SW 1271 (cell line): ENCODE data around the gene ALOX5.
"Not testable (repeated sequence)": the region's sequence is repeated elsewhere in the genome, so short reads cannot be mapped to it uniquely, and the experiment has no call there.

ENCODE experiments used
- DNase-seq, 2 experiments: peaks; one replicate each; lab custom pipeline; 2025; lab: John Stamatoyannopoulos, UW

The ALOX5 gene

DNA sequence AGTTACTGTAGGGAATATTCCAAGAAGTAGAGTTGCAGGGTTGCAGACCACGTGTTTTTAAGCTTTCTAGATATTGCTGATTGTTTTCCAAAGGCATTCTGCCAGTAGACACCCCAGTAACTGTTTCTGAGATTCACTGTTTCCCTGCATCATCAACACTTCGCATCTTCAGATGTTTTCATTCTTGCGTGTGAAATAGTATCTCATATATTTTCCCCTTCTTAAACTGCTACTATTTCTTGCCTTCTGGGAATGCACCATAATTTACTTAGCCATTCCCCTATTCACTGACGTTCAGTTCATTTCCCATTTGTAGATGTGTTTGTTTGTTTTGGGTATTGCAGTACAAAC, 30.7 kb downstream of the ALOX5 start:
- no peak for DNase-seq

DNA sequence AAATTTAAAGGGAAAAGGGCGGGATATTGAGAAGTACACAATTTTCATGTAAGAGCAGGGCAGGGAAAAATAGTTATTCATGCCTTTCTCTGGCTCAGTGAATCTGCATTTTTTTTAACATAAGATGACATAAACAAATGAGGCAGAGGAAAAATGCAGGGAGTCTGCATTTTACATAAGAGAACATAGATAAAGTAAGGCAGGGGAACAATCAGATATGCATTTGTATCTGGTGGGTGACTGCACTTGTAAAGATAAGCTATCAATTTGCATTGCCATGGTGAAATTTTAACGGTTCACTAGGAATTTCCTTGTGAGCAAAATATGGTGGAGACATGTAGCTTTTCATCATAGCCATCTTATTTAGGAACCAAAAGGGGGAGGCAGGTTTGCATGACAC, 33.5 kb downstream of the ALOX5 start:
- no peak for DNase-seq

DNA sequence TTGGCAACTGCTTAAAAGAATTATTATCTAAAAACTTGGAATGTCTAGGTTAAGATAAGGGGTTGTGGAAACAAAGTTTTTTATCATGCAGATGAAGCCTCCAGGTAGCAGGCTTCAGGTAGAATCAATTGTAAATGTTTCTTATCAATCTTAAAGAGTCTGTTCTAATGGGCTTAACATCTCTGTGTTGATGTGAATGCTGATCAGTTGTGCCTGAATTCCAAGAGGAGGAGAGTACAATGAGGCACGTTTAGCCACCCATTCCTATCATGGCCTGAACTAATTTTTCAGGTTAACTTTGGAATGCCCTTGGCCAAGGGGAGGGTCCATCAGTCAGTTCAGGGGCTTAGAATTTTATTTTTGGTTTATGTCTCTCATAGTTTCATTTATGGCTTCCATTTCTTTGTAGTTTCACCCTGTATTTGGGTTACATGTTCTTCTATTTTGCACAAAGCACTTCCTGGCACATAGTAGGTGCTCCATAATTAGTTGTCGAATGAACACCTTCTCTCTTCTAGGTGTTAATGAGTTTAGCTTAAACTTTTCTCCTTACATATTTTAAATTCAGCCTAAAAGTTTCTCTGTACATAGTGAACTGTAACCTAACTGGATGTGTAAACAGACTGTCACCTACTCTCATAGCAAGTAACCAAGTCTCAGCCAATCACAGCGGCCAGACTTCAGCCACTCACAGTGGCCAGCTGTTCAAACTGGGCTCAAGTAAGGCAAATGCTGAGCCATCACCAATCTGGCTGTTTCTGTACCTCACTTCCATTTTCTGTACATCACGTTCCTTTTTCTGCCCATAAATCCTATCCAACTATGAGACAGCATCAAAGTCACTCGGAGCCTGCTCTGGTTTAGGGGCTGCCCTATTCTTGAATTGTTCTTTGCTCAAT, 34.7 kb downstream of the ALOX5 start:
- no peak for DNase-seq

DNA sequence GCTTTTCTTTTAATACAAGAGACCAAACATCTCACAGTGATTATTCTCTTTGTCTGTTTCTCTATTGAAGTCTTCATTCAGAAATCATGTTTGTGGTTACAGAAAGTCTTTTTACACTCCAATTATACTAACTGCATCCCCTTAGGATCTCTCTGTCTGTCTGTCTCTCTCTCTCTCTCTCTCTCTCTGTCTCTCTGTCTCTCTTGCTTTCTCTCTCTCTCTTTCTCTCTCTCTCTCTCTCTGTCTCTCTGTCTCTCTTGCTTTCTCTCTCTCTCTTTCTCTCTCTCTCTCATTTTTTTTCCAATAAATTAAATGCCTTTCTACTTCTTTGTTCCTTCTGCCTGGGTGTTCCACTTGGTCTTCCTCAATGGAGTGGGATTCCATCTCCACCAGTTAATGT, 35.3 kb downstream of the ALOX5 start:
- not testable (repeated sequence) for DNase-seq

DNA sequence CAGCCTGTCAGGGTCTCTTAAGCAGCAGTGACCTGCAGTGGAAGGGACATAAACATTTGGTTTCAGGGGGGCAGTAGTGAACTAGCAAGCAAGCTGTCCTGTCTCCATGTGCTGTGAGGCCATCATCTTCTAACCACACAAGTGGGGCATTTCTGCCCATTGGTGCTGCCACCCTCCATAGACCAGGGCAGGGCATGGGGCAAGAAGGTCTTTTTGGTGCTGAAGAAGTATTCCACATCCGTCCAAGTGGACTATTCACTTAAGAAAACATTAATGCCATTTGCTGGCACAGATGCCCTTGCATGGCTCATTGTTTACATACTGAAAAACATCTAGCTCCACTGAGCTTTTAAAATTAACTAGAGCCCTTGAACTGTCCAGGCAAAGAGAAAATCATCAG, 35.8 kb downstream of the ALOX5 start:
- no peak for DNase-seq

DNA sequence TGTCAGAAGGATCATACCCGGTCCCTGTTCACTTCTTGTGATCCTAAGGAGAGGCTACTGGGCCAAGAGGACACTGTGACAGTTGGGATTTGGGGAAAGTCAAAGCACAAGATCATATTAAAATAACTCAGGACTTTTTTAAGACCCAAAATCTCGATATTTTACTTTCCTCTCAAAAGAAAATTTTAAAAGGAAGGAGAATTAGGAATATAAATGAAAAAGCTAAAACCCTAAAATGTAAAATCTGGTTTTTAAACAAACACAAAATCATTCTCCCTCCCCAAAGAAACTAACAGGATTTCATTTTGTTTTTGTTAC, 36.4 kb downstream of the ALOX5 start:
- DNase-seq, result no peak

DNA sequence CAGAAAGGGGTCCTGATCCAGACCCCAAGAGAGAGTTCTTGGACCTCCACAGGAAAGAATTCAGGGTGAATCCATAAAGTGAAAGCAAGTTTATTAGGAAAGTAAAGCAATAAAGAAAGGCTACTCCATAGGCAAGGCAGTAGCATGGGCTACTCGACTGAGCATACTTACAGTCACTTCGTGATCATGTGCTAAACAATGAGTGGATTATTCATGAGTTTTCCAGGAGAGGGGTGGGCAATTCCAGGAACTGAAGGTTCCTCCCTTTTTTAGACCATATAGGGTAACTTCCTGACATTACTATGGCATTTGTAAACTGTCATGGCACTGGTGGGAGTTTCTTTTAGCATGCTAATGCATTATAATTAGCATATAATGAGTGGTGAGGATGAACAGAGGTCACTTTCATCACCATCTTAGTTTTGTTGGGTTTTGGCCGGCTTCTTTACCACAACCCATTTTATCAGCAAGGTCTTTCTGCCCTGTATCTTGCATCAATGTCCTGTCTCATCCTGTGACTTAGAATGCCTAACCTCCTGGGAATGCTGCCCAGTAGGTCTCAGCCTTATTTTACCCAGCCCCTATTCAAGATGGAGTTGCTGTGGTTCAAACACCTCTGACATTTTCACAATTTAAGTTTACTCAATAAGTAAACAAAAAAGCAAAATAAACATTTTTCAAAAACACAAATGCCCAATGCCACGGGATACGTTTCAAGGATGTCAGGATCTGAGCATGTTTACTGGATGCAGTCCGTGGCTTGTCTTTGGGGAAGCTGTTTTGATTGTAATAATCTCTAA, 37.0 kb downstream of the ALOX5 start:
- DNase-seq, result no peak

DNA sequence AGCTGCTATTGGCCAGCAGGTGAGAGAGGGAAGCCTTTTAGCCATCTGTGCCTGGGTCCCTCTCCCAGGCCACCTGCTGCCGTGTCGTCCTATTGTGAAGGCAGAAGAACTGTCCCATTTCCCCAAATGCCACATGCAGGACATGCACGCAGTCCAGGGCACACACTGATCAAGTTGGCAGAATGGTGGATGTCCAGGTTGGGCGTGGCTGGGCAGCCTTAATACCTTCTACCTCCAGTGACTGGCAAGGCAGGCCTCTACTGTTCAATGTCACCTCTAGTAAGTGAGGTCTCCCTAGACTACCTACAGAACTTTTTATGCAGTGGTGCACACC, 37.6 kb downstream of the ALOX5 start:
- no peak for DNase-seq

DNA sequence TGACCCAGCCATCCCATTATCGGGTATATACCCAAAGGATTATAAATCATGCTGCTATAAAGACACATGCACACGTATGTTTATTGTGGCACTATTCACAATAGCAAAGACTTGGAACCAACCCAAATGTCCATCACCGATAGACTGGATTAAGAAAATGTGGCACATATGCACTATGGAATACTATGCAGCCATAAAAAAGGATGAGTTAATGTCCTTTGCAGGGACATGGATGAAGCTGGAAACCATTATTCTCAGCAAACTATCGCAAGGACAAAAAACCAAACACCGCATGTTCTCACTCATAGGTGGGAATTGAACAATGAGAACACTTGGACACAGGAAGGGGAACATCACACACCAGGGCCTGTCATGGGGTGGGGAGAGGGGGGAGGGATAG, 41.0 kb downstream of the ALOX5 start:
- DNase-seq, result not testable (repeated sequence)

DNA sequence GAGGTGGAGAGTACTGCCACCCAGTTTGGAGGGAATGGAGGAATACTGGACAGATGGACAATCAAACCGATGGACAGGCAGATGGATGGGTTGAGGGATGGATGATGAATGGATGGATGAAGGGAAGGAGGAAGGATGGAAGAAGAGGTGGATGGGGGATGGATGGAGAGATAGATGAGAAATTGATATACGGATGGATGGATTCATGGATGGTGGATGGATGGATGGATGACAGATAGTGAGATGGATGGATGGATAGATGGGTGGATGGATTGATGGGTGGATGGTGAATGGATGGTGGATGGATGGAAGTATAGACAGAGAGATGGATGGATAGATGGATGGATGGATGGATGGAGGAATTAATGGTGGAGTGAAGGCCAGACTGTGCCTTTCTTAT, 42.6 kb downstream of the ALOX5 start:
- DNase-seq, result no peak

DNA sequence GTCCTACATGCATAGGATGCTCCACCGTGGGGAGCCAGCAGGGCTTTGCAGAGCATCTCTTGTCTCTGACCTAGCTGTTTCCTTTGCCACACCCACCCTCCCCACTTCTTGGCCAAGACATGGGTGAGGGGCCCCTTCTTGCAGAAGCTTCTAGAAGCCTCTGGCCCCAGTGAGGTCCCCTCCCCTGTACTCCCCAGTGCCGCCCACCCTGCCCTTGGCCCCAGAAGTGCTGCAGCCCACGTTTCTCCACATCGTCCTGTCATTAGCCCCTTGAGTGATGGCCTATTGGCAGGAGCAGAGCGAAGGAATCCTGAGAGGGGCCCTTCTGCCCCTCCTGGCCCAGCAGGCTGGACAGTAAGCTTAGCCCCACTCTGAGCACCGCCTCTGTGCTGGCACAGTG, 43.7 kb downstream of the ALOX5 start:
- no peak for DNase-seq

DNA sequence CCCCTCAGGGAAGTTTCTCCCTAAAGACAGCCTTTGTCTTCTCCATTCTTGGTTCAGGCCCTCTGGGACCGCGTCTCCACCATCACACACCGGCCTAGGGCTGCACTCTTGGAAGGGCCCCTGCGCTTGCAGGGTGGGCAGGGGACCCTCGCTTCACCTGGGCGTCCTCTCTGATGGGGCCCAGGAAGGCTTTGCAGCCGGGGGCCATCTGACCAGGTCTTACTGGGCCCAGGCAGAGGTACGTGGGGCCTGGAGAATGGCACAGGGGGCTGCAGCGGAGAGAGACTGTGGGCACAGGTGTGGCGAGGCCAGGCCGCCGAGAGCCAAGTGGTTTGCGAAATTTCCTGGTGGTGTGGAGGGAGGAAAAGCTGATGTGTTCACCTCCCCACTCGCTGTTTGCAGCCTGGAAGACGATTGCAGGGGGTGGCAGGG, 44.4 kb downstream of the ALOX5 start:
- DNase-seq, result no peak

DNA sequence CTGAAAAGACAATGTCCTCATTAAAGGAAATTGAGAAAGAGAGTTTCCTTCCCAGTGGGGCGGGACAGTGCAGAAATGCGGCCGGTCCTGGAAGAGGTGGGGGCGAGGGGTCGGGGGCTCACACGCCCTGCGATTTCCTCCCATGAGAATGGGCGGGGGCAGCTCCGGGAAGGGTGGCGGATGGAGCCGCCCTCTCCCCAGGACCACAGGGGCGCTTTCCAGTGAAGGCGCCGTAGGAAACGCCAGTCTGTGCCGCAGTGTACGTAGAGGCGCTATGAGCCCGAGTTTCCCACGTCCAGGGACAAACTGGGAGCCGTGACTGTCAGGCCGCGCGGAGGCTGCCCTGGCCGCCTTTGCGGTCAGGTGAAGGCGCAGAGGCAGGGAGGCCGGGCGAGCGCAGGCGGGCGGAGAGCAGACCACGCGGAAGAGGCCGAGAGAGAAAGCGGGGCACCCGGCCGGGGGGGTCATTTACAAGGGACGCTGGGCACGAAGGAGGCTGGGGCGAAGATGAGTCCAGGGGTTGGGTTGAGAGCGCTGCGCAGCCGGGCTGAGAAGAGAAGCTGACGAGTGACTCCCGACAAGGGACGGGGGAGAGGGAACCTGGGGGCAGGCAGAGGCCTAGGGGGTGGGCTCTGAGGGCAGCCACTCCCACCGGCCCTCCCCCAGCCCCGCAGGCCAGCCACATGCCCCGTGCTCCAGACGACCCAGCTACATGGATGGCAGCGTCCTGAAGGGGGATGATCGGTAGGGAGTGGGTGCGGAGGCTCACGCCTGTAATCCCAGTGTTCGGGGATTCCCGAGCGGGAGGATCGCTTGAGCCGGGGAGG, 45.0 kb downstream of the ALOX5 start:
- DNase-seq, result no peak

DNA sequence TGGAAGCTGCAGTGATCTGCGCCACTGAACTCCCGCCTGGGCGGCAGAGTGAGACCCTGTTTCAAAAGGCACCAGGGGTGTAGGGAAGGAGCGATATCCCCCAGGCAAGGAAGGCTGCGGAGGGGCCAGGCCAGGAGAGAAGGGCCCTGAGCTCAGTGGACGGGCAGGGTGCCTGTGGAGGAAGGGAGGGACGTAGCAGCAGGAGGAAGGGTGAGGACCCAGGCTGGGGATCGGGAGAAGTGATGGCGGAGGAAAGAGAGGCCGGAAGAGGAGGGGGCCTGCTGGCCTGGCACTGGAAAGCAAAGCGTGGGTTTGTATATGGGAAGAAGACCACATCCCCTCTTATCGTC, 45.6 kb downstream of the ALOX5 start:
- DNase-seq, result no peak

DNA sequence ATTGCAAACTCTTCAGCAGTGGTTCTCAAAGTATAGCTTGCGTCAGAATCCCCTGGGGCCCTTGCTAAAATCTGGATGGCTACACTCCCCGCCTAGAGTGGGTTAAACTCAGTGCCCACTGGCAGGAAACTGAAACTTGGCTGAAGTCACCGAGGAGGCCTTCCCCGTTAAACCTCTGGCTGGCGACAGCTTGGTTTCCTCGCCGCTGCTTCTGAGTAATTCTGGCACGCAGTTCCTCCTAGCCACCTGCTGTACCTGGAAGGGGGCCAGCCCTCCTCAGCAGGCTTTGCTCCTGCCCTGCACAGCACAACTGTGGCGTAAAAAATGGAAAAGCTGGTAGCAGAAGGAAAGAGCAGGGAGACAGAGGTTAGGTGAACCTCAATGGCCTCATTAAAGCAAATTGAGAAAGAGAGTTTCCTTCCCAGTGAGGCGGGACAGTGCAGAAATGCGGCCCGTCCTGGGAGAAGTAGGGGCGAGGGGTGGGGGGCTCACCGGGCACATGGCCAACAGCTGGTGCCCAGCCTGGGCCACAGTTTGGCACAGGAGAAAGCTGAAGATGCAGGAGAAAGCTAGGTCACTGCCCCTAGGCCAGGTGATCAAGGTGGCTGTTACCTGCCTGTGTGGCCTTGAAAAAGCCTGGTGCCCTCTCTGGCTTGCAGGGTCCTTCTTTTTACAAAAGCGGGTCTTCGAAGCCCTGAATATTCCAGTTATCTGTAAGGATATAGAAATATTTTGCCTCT, 46.6 kb downstream of the ALOX5 start:
- DNase-seq, result no peak

DNA sequence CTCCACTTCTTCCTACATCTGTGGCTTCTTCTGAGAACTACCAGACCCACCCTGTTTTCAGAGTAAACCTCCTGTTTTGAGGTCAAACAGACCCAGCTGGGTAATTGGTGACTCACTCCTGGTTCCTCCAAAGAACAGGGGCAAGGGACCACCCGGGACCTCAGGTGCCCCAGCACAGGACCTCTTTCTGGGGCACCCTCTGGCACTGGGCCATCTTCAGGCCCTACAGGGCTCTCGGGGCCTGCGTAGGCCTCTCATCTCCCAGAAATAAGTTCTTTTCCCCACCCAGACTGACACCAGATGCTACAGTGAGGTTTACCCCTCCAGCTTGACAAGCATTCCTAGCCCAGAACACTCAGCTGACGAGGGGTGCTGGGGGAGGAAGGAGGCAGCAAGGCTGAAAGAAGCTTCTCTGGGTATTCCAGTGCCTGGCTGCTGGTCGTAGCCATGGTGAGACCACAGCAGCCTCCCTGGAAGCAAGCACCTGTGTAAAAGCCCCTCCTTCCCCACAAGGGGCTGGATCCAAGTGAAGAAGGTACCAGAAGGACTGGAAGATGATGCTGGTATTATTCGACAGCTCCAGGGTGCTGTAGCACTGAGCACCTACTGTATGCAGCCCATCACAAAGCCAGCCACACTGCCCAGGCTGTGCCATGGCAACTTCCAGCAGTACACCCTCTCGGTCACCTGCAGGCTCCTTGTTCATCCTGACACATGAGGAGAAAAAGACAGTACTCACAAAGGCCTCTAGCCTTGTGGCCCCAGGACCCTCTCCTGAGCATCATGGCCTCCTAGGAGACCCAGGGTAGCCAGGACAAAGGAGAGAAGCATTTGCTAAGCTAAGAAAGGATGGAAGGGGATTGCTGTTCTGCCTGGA, 47.4 kb downstream of the ALOX5 start:
- DNase-seq, result no peak

DNA sequence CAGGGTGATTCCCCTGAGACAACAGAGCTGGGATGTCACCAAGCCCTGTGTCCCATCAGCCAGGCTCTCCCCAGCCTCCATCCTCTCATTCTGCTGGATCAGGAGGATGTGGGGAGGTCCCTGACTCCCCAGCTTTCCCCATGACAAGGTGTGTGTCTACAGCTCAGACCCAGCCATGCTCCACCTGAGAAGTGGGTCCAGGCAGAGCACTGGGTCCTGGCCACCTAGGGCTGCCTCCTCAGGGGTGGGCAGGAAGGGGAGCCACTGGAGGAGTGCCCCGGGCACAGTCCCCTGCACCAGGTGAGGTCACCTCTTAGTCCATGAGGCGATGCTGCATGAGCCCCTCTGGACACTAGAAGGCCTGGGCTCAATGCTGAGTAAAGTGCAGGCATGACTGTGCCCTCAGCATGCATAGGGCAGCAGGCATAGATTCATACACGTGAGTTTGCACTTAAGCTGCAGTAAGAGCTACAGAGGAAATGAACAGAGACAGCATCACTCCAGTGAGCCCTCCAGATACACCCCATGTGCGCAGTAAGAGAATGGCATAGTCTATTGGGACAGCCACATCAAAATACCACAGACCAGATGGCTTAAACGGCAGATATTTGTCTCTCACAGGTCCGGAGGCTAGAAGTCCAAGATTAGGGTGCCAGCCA, 48.3 kb downstream of the ALOX5 start:
- DNase-seq, result no peak

DNA sequence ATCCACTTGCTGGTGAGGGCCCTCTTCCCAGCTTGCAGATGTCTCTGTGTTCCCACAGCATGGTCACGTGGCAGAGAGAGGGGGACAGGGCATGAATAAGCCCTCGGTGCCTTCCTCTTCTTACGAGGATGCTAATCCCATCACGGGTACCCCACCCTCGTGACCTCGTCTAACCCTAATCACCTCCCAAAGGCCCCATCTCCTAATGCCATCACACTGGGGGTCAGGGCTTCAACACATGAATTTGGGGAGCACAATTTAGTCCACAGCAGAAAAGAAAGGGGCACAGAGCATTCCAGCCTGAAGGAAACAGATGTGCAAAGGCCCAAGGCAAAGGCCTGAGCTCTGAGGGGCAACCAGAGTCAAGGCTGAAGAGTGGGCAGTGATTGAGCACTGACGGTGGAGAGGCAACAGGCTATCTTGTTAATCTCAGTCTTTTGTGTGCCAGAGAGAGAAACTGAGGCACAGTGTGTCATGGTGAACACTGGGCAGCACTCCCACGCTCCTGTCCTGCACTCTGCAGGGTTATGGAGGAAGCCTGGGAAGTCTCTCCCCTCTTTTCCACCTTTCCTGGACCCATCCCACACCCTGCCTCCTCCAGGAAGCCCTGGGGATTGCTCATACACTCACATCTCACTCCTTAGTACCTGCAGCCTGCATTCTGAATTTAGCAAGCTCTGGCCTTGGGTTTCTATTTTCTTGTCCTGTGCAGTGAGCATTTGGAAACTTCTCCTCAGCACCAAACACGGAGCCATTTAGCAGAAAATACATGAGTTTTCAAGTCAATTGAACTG, 49.0 kb downstream of the ALOX5 start:
- DNase-seq, result no peak

DNA sequence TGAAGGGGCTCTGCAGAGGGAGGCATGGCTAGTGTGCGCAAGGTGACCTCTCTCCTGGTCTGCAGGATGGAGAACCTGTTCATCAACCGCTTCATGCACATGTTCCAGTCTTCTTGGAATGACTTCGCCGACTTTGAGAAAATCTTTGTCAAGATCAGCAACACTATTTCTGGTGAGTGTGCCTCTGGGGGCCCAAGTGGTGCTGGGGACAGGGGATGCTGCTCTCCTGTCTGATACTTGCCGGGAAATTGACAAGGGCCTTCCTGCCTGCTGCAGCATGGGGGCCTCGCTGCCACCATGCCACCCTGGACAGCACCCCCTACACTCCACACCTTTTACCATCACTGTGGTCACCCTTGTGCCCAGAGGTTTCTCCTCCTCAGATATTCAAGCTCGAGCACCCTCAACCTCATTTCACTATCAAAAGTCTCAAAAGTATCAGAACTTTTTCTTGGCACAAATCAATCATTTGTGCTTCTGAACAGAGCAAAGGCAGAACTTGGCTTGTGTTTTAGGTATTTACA, 50.0 kb downstream of the ALOX5 start:
- no peak for DNase-seq
